Measurements from ENCODE around the gene ERO1B.

ERO1B gene

GRCh38 chr1:236302941-236303340 lies 21.2 kb upstream of the ERO1B start:
- no peak for DNase-seq (ENCODE audit: extremely low read depth, insufficient read length)

GRCh38 chr1:236301958-236302335 lies 20.2 kb upstream of the ERO1B start:
- Histone ChIP-seq H3K27me3 (replicated peaks; ENCODE audit: control insufficient read depth, insufficient read depth, low read length) (no peaks in the 10 kb centered on the region), H3K4me3 (replicated peaks; ENCODE audit: low read depth, low read length) (no peak overlapping the region), H3K36me3 (ENCODE audit: control insufficient read depth, insufficient read depth, low read length) (no peaks in the 10 kb centered on the region)
- TF ChIP-seq CTCF (IDR thresholded peaks at IDR 0.05; ENCODE audit: insufficient read depth, low read length, poor library complexity, severe bottlenecking) = no peak
- DNase-seq (ENCODE audit: extremely low read depth, insufficient read length) = no peak

More at GRCh38 chr1:236302941-236303340, 21.2 kb upstream of the ERO1B start:
- no peak for TF ChIP-seq CTCF (IDR thresholded peaks at IDR 0.05; ENCODE audit: insufficient read depth, low read length, poor library complexity, severe bottlenecking)
- no peak overlapping the region for H3K4me3 ChIP-seq (replicated peaks; ENCODE audit: low read depth, low read length)
- no peaks in the 10 kb centered on the region for H3K27me3 ChIP-seq (replicated peaks; ENCODE audit: control insufficient read depth, insufficient read depth, low read length)
- no peaks in the 10 kb centered on the region for H3K36me3 ChIP-seq (ENCODE audit: control insufficient read depth, insufficient read depth, low read length)

DNA sequence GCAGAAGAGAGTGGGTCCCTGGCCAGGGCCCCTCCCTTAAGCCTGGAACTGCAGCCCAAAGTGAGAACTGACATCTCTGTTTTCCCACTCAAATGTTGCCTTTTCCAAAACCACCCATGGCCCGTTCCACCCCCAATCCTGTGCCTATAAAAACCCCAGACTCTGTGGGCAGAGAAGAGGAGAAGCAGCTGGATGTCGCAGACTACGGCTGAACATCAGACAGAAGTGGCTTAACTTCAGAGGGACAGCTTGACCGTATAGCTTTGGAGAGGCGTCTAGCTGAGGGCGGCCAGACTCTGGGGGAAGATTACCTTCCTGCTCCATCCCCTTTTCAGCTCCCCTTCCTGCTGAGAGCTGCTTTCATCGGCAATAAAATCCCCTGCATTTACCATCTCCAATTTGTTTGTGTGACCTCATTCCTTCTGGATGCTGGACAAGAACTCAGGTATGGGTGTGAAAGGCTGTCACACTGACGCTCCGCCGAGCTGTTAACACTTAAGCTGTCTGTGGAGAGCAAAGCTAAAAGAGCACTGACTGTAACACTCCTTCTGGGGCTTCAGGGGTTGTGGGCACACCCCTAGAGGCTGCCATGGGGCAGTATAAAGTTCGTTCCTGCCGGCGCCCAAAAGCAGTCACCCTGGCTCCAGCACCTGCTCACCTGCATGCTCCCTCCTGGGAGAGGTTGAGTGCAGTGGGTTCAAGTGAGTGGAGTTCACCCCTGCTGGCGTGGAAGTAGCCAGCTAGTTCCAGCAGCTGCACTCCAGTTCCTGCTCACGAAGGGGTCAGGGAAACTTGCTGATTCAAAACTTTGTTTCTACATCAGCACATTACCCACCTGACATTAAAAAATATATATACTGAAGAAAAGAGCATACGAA lies 19.6 kb upstream of the ERO1B start:
- no peaks in the 10 kb centered on the region for H3K27me3 ChIP-seq (replicated peaks; ENCODE audit: control insufficient read depth, insufficient read depth, low read length)
- no peak for TF ChIP-seq CTCF (IDR thresholded peaks at IDR 0.05; ENCODE audit: insufficient read depth, low read length, poor library complexity, severe bottlenecking)
- no peak for DNase-seq (ENCODE audit: extremely low read depth, insufficient read length)
- H3K36me3 ChIP-seq (ENCODE audit: control insufficient read depth, insufficient read depth, low read length) = no peaks in the 10 kb centered on the region
- no peak overlapping the region for H3K4me3 ChIP-seq (replicated peaks; ENCODE audit: low read depth, low read length)

DNA sequence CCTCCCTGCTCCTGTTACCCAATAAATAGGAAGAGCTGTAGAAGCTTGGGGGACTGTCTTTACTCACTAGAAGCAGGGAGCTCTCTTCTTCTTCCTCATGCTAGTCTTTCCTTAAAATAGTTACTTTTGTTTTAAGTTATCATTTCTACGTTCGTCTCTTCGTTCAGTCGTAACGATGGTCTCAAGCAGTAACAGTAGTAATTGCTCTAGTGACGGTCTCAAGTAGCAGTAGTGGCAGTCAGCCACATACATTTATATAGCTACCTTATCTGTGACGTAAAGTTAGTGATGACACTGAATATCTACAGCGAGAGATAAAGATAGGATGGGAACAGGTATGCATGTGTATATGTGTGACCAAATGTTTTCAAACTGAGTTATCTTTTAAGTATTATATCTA lies 15.4 kb upstream of the ERO1B start:
- Histone ChIP-seq H3K36me3 (ENCODE audit: control insufficient read depth, insufficient read depth, low read length) (no peaks in the 10 kb centered on the region), H3K27me3 (replicated peaks; ENCODE audit: control insufficient read depth, insufficient read depth, low read length) (no peaks in the 10 kb centered on the region), H3K4me3 (replicated peaks; ENCODE audit: low read depth, low read length) (no peak overlapping the region)
- no peak for DNase-seq (ENCODE audit: extremely low read depth, insufficient read length)
- no peak for TF ChIP-seq CTCF (IDR thresholded peaks at IDR 0.05; ENCODE audit: insufficient read depth, low read length, poor library complexity, severe bottlenecking)

- Histone ChIP-seq H3K27me3 (replicated peaks; ENCODE audit: control insufficient read depth, insufficient read depth, low read length) (no peaks in the 10 kb centered on the region), H3K36me3 (ENCODE audit: control insufficient read depth, insufficient read depth, low read length) (no peaks in the 10 kb centered on the region), H3K4me3 (replicated peaks; ENCODE audit: low read depth, low read length) (no peak overlapping the region)
- no peak for TF ChIP-seq CTCF (IDR thresholded peaks at IDR 0.05; ENCODE audit: insufficient read depth, low read length, poor library complexity, severe bottlenecking)
- DNase-seq (ENCODE audit: extremely low read depth, insufficient read length) = no peak
Measured at GRCh38 chr1:236292425-236292824, 10.7 kb upstream of the ERO1B start.
